Measurements from ENCODE around the gene LILRA2. TPM values are rescaled to one million over a fixed set of nuclear protein-coding genes. Genes with fewer than 3 reads are reported as not detected.

The LILRA2 gene
- total RNA-seq (2013; cell fraction: nucleolus; rRNA removed): 2.1 and 2.4 TPM in 2 replicates
- total RNA-seq (2014; rRNA removed) (0.38 and 0.51 TPM in 2 replicates), total RNA-seq (2014; rRNA removed; fragmentation: Illumina TruSeq; extraction: Trizol) (0.40 and 0.60 TPM in 2 replicates), total RNA-seq (2021) (1.1 and 1.5 TPM in 2 replicates), polyA plus RNA-seq (2011; rRNA removed) (0.10 and 0.20 TPM in 2 replicates), polyA plus RNA-seq (2014; fragmentation: Illumina TruSeq; extraction: Trizol) (0.13 and 0.91 TPM in 2 replicates), polyA plus RNA-seq (2014; fragmentation: Nextera tagmentation; extraction: Ambion mirVana) (under 1 TPM; 0.16 to 0.24 TPM), polyA plus RNA-seq (2014; rRNA removed) (1.1 and 1.8 TPM in 2 replicates), polyA plus RNA-seq (2016; fragmentation: Nextera tagmentation; extraction: Ambion mirVana) (under 1 TPM; 0.43 TPM), polyA minus RNA-seq (2011; rRNA and poly(A)+ RNA removed) (0.36 TPM in 1 of 2 replicates, not detected in the other), Bru-seq, nascent RNA (percentile 31 among the genes with signal in this experiment), BruChase-seq, experiment 1, labeled RNA remaining after a 6-hour chase (percentile 24 among the genes with signal in this experiment), BruChase-seq, experiment 2, labeled RNA remaining after a 2-hour chase (percentile 19 among the genes with signal in this experiment)
- polyA plus RNA-seq (2011; ENCODE audit: low read depth): 0.14 TPM
- polyA plus RNA-seq (2011; cell fraction: cytosol; rRNA removed): 0.18 and 0.36 TPM in 2 replicates
- polyA plus RNA-seq (2011; cell fraction: nucleus; rRNA removed): 0.12 and 0.22 TPM in 2 replicates
- 0.73 and 0.89 TPM in 2 replicates for polyA plus RNA-seq (2012)
- not detected in 2 replicates for polyA minus RNA-seq (2011; cell fraction: cytosol; rRNA and poly(A)+ RNA removed)
- 0.24 TPM in 1 of 2 replicates, not detected in the other for polyA minus RNA-seq (2011; cell fraction: nucleus; rRNA and poly(A)+ RNA removed)
- long read RNA-seq, experiment 1: 0 reads
- long read RNA-seq, experiment 2, partial matches to known transcripts: 1 of 1 reads
- long read RNA-seq, experiment 2, other reads (novel, unspliced or antisense): 0 of 1 reads

GRCh38 chr19:54573330-54573872 lies at the start of gene LILRA2:
Gene LILRA2, plus strand, starts transcription at chr19:54573790. Its CDS starts 89 bp downstream, at chr19:54573879.
- no TSS peak for BruUV-seq (replicated peaks)
- no peak for DNase-seq (ENCODE audit: low read depth, low spot score)
- Histone ChIP-seq H3K4me2 (ENCODE audit: control insufficient read depth, insufficient read depth) (peak within 1 kb of the TSS; percentile 19), H2AFZ (ENCODE audit: control insufficient read depth, low read depth, low read length) (no peak within 1 kb of the TSS; the same call in 1 of the 2 replicates), H3K9ac (ENCODE audit: control insufficient read depth, insufficient read depth, low read length) (no peak within 1 kb of the TSS; the same call in 1 of the 2 replicates), H3K9me3 (replicated peaks; ENCODE audit: control insufficient read depth, insufficient read depth, low read length) (no peaks in the 10 kb centered on the region; the same call in 2 of the 3 replicates), H3K4me1 (ENCODE audit: control insufficient read depth, insufficient read depth, low read length) (peaks cover 20% of the 10 kb centered on the region), H3K27me3 (replicated peaks in 1 of 2; ENCODE audit: control insufficient read depth in 2 of 2, insufficient read depth in 2 of 2, low read length in 1 of 2) (no peaks in the 10 kb centered on the region; a peak in 1 of 4 replicates), H3K27ac (ENCODE audit: control insufficient read depth, insufficient read depth) (no peak within 1 kb of the TSS), H4K20me1 (ENCODE audit: control insufficient read depth, insufficient read depth) (no peaks in the 10 kb centered on the region), H3K4me3 (no peak within 1 kb of the TSS; the same call in 1 of the 2 replicates), H3K79me2 (ENCODE audit: control insufficient read depth, insufficient read depth, low read length) (no peaks in the 10 kb centered on the region), H3K36me3 (ENCODE audit: control insufficient read depth in 2 of 2, insufficient read depth in 2 of 2, low read length in 1 of 2) (no peaks in the 10 kb centered on the region)
- ChIA-PET POLR2A (no interaction called here), CTCF (interaction anchor here (0.7 to 1.7 kb wide), 7 partner anchors 17 to 101 kb away, joined by 3 to 6 read pairs (median 3); partner anchors contain the start of gene LILRB1), SMC1A (ENCODE audit: uncharacterized antibody, unreplicated experiment) (interaction anchor here (0.9 to 1.4 kb wide), 4 partner anchors 14 to 50 kb away, joined by 3 to 5 read pairs (median 4); no protein-coding TSS in a partner anchor), RAD21 (ENCODE audit: unreplicated experiment) (interaction anchor here (1.0 kb wide), 1 partner anchor 15 kb away, joined by 3 read pairs; no protein-coding TSS in a partner anchor)
- FAIRE-seq: no peak
- in situ Hi-C loops (cut with MboI): no loop called here
- 8% methylated on average over 10 of the region's 10 CpGs for WGBS (ENCODE audit: insufficient coverage, insufficient replicate concordance, low lambda C conversion rate, missing lambda C conversion rate)
- intact Hi-C loops (cut with micrococcal nuclease; ENCODE audit: unreplicated experiment): no loop called here
- peak; percentile 98 for ATAC-seq
- no peak for TF ChIP-seq SMAD5 (IDR thresholded peaks at IDR 0.05; ENCODE audit: low read depth)
- no peak for TF ChIP-seq NRF1 (conservative IDR thresholded peaks at IDR 0.05; ENCODE audit: low read depth, low read length)
- no peak for TF ChIP-seq TCF3 (IDR thresholded peaks at IDR 0.05; ENCODE audit: borderline replicate concordance, insufficient read depth, low read depth, low read length)
- TF ChIP-seq RUNX3 (IDR thresholded peaks at IDR 0.05; ENCODE audit: low read length): peak; percentile 29; the same call in 1 of the 2 replicates
- TF ChIP-seq JUND (IDR thresholded peaks at IDR 0.05; ENCODE audit: low read depth, low read length): no peak
- TF ChIP-seq PAX5 (IDR thresholded peaks at IDR 0.05; ENCODE audit: borderline replicate concordance, low read depth, low read length): no peak
- TF ChIP-seq PRDM15 (CRISPR knock-in tag; IDR thresholded peaks at IDR 0.05): no peak
- TF ChIP-seq YY1 (IDR thresholded peaks at IDR 0.05; ENCODE audit: low read depth, low read length): no peak
- no peak for TF ChIP-seq SREBF1 (IDR thresholded peaks at IDR 0.05; ENCODE audit: low read length)
- no peak for TF ChIP-seq CREM (IDR thresholded peaks at IDR 0.05; ENCODE audit: low read depth)
- TF ChIP-seq ZBTB40 (IDR thresholded peaks at IDR 0.05; ENCODE audit: borderline replicate concordance): no peak
- peak; percentile 60; the same call in 1 of the 2 replicates for TF ChIP-seq SPI1 (IDR thresholded peaks at IDR 0.05; ENCODE audit: borderline replicate concordance, insufficient read depth, low read depth, low read length)
- TF ChIP-seq GATAD2B (conservative IDR thresholded peaks at IDR 0.05; ENCODE audit: low read depth): no peak

All from GM12878 (cell line).